Glutamatergic neuron (in vitro differentiated cells): ENCODE data around the gene HPD. TPM values are rescaled to one million over a fixed set of nuclear protein-coding genes. Genes with fewer than 3 reads are reported as not detected.

Experiments
- DNase-seq: peaks from one replicate; pipeline ENCODE4 v3.0.0; 2022
- H3K27ac Mint-ChIP-seq: one replicate; pipeline ENCODE4 v1.8.0; 2020; ENCODE audit warnings: mild to moderate bottlenecking, mixed read lengths, inconsistent platforms; ENCODE audit not compliant: unreplicated experiment
- H3K27me3 Mint-ChIP-seq: one replicate; pipeline ENCODE4 v1.8.0; 2020; ENCODE audit warnings: mild to moderate bottlenecking, moderate library complexity, mixed read lengths, inconsistent platforms; ENCODE audit not compliant: unreplicated experiment
- H3K36me3 Mint-ChIP-seq: one replicate; pipeline ENCODE4 v1.8.0; 2020; ENCODE audit warnings: mild to moderate bottlenecking, mixed read lengths, inconsistent platforms; ENCODE audit not compliant: unreplicated experiment
- H3K4me1 Mint-ChIP-seq: one replicate; pipeline ENCODE4 v1.8.0; 2020; ENCODE audit warnings: mild to moderate bottlenecking, low read depth, mixed read lengths, inconsistent platforms; ENCODE audit not compliant: unreplicated experiment
- H3K4me3 Mint-ChIP-seq: one replicate; pipeline ENCODE4 v1.8.0; 2020; ENCODE audit warnings: mild to moderate bottlenecking, mixed read lengths, inconsistent platforms; ENCODE audit not compliant: unreplicated experiment
- H3K9me3 Mint-ChIP-seq: one replicate; pipeline ENCODE4 v1.8.0; 2020; ENCODE audit warnings: mild to moderate bottlenecking, moderate library complexity, mixed read lengths, inconsistent platforms; ENCODE audit not compliant: unreplicated experiment
- CTCF ChIP-seq: fragments of 200-600 bp; sonication (generic); IDR thresholded peaks from one replicate; pipeline ENCODE4 v1.5.0; 2021; ENCODE audit not compliant: partially characterized antibody, unreplicated experiment
- long read RNA-seq: library from polyadenylated mRNA; unstranded; transcript quantifications from one replicate; pipeline ENCODE4 v2.0.0, GENCODE V29; 2020; ENCODE audit not compliant: unreplicated experiment
- total RNA-seq: library from RNA; stranded (reverse); fragmentation: NEBNext Ultra II Directional; extraction: Animal tissue kit (Norgen Biotek cat#: 25700); gene quantifications from one replicate; pipeline ENCODE4 v1.2.1, GENCODE V29; 2021; ENCODE audit not compliant: unreplicated experiment

The HPD gene
- not detected for total RNA-seq
- long read RNA-seq = 0 reads

GRCh38 chr12:121858662-121859572 is at the start of gene HPD:
Gene HPD (minus strand): TSS chr12:121858859. CDS start chr12:121858823, 36 bp downstream.
- Mint-ChIP-seq H3K27ac (no peak within 1 kb of the TSS), H3K4me1 (no peaks in the 10 kb centered on the region), H3K27me3 (no peaks in the 10 kb centered on the region), H3K9me3 (peaks cover 2% of the 10 kb centered on the region), H3K4me3 (no peak within 1 kb of the TSS), H3K36me3 (no peaks in the 10 kb centered on the region)
- no peak for TF ChIP-seq CTCF
- DNase-seq = no peak

GRCh38 chr12:121905746-121906145 is 47.1 kb upstream of the HPD start:
- H3K4me1 Mint-ChIP-seq = no peaks in the 10 kb centered on the region
- no peak overlapping the region for H3K4me3 Mint-ChIP-seq
- H3K9me3 Mint-ChIP-seq = peaks cover 2% of the 10 kb centered on the region

GRCh38 chr12:121903202-121903601 is 44.5 kb upstream of the HPD start:
- H3K36me3 Mint-ChIP-seq = peaks cover 5% of the 10 kb centered on the region
- TF ChIP-seq CTCF = no peak
- H3K27me3 Mint-ChIP-seq = no peaks in the 10 kb centered on the region
- H3K9me3 Mint-ChIP-seq = peaks cover 2% of the 10 kb centered on the region
- no peaks in the 10 kb centered on the region for H3K4me1 Mint-ChIP-seq
- no peak overlapping the region for H3K4me3 Mint-ChIP-seq
- no peak for DNase-seq
- H3K27ac Mint-ChIP-seq = no peak overlapping the region

More at GRCh38 chr12:121905746-121906145, 47.1 kb upstream of the HPD start:
- Mint-ChIP-seq H3K36me3 (peaks cover 15% of the 10 kb centered on the region), H3K27me3 (peaks cover 4% of the 10 kb centered on the region), H3K27ac (no peak overlapping the region)
- no peak for TF ChIP-seq CTCF
- no peak for DNase-seq

GRCh38 chr12:121899590-121899989 is 40.9 kb upstream of the HPD start:
- peaks cover 5% of the 10 kb centered on the region for H3K36me3 Mint-ChIP-seq
- DNase-seq = no peak
- H3K4me1 Mint-ChIP-seq = peaks cover 1% of the 10 kb centered on the region
- no peak for TF ChIP-seq CTCF
- no peak overlapping the region for H3K27ac Mint-ChIP-seq
- H3K27me3 Mint-ChIP-seq = no peaks in the 10 kb centered on the region
- H3K9me3 Mint-ChIP-seq = peaks cover 3% of the 10 kb centered on the region
- no peak overlapping the region for H3K4me3 Mint-ChIP-seq

GRCh38 chr12:121898287-121898686 is 39.6 kb upstream of the HPD start:
- Mint-ChIP-seq H3K9me3 (peaks cover 3% of the 10 kb centered on the region), H3K4me1 (peaks cover 8% of the 10 kb centered on the region), H3K36me3 (peaks cover 5% of the 10 kb centered on the region), H3K27ac (no peak overlapping the region), H3K4me3 (no peak overlapping the region), H3K27me3 (no peaks in the 10 kb centered on the region)
- TF ChIP-seq CTCF = no peak
- DNase-seq = no peak
